Endothelial cell of umbilical vein (primary cell): Measurements from ENCODE around the gene CHST12.

ENCODE experiments used
- POLR2A ChIP-seq: IDR thresholded peaks from 2 replicates; pipeline ENCODE4 v1.6.1; 2012; ENCODE audit warnings: low read depth, mild to moderate bottlenecking, control low read depth, low read length
- POLR2AphosphoS5 ChIP-seq: IDR thresholded peaks from 2 replicates; pipeline ENCODE4 v1.6.1; 2012; ENCODE audit warnings: low read depth, mild to moderate bottlenecking, control low read depth, low read length, moderate library complexity; ENCODE audit not compliant: insufficient read depth
- TF ChIP-seq, protein P1 (sequence below), 2 donors: IDR thresholded peaks; 1 replicate in 1 of 2; 2 replicates in 1 of 2; pipeline ENCODE4 v1.5.1; 2011; ENCODE audit warnings: low read length in 2 of 2, mild to moderate bottlenecking in 2 of 2, moderate library complexity in 2 of 2, control low read depth in 1 of 2, inconsistent platforms in 1 of 2, low read depth in 1 of 2; ENCODE audit not compliant: insufficient read depth in 1 of 2; ENCODE audit errors: extremely low read depth in 1 of 2

DNA sequence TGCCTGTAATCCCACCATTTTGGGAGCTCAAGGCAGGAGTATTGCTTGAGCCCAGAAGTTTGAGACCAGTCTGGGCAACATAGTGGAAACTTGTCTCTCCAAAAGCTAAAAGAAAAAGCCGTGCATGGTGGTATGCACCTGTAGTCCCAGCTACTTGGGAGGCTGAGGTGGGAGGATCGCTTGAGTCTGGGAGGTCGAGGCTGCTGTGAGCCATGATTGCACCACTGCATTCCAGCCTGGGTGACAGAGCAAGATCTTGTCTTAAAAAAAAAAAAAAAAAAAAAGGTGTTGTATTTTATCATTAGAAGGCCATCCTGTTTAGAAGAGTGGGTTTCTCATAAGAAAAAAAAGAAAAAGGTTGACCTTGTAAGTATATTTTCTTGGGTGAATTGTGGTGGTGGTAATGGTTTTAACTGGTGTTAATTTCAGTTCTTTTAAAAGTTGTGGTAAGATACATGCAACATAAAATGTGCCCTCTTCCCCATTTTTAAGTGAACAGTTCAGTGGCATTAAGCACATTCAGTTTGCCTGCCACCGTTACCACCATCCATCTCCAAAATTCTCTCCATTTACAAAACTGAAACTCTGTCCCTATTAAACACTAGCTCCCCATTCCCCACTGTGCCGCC, 38.1 kb downstream of the CHST12 start:
- TF ChIP-seq, protein P1, sequence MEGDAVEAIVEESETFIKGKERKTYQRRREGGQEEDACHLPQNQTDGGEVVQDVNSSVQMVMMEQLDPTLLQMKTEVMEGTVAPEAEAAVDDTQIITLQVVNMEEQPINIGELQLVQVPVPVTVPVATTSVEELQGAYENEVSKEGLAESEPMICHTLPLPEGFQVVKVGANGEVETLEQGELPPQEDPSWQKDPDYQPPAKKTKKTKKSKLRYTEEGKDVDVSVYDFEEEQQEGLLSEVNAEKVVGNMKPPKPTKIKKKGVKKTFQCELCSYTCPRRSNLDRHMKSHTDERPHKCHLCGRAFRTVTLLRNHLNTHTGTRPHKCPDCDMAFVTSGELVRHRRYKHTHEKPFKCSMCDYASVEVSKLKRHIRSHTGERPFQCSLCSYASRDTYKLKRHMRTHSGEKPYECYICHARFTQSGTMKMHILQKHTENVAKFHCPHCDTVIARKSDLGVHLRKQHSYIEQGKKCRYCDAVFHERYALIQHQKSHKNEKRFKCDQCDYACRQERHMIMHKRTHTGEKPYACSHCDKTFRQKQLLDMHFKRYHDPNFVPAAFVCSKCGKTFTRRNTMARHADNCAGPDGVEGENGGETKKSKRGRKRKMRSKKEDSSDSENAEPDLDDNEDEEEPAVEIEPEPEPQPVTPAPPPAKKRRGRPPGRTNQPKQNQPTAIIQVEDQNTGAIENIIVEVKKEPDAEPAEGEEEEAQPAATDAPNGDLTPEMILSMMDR (IDR thresholded peaks at IDR 0.05; ENCODE audit: extremely low read depth in 1 of 2, insufficient read depth in 1 of 2, low read depth in 1 of 2, low read length in 2 of 2): no peak
- TF ChIP-seq POLR2AphosphoS5 (no peak), POLR2A (no peak)
